ENCODE data around the gene CDKAL1.

Gene CDKAL1

GRCh38 chr6:21151530-21151929 lies 617.3 kb downstream of the CDKAL1 start:
- TF ChIP-seq POLR2AphosphoS5 (IDR thresholded peaks at IDR 0.05; ENCODE audit: low read depth), result no peak
- TF ChIP-seq REST (IDR thresholded peaks at IDR 0.05; ENCODE audit: insufficient replicate concordance, low read depth), result no peak
- TF ChIP-seq GABPA (IDR thresholded peaks at IDR 0.05; ENCODE audit: low read depth), result no peak
- no peak for TF ChIP-seq SPI1 (IDR thresholded peaks at IDR 0.05; ENCODE audit: borderline replicate concordance, low read depth)
- TF ChIP-seq, protein P1, sequence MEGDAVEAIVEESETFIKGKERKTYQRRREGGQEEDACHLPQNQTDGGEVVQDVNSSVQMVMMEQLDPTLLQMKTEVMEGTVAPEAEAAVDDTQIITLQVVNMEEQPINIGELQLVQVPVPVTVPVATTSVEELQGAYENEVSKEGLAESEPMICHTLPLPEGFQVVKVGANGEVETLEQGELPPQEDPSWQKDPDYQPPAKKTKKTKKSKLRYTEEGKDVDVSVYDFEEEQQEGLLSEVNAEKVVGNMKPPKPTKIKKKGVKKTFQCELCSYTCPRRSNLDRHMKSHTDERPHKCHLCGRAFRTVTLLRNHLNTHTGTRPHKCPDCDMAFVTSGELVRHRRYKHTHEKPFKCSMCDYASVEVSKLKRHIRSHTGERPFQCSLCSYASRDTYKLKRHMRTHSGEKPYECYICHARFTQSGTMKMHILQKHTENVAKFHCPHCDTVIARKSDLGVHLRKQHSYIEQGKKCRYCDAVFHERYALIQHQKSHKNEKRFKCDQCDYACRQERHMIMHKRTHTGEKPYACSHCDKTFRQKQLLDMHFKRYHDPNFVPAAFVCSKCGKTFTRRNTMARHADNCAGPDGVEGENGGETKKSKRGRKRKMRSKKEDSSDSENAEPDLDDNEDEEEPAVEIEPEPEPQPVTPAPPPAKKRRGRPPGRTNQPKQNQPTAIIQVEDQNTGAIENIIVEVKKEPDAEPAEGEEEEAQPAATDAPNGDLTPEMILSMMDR (IDR thresholded peaks at IDR 0.05; ENCODE audit: insufficient read depth, low read length), result no peak
- Histone ChIP-seq H3K27ac (replicated peaks) (no peak overlapping the region), H3K4me3 (replicated peaks; ENCODE audit: insufficient read depth, low read length) (no peak overlapping the region), H3K27me3 (ENCODE audit: insufficient read depth, poor library complexity, severe bottlenecking) (no peaks in the 10 kb centered on the region)
- DNase-seq (ENCODE audit: low read depth in 1 of 2, low spot score in 1 of 2), result no peak

- TF ChIP-seq POLR2AphosphoS5 (IDR thresholded peaks at IDR 0.05; ENCODE audit: low read depth) (no peak), SPI1 (IDR thresholded peaks at IDR 0.05; ENCODE audit: borderline replicate concordance, low read depth) (no peak), GABPA (IDR thresholded peaks at IDR 0.05; ENCODE audit: low read depth) (no peak)
- TF ChIP-seq, protein P1 (IDR thresholded peaks at IDR 0.05; ENCODE audit: insufficient read depth, low read length), result no peak
- DNase-seq (ENCODE audit: low read depth in 1 of 2, low spot score in 1 of 2), result no peak
- Histone ChIP-seq H3K27ac (replicated peaks) (no peak overlapping the region), H3K27me3 (ENCODE audit: insufficient read depth, poor library complexity, severe bottlenecking) (no peaks in the 10 kb centered on the region), H3K4me3 (replicated peaks; ENCODE audit: insufficient read depth, low read length) (no peak overlapping the region)
Measured at GRCh38 chr6:21157186-21157929, 623.1 kb downstream of the CDKAL1 start.

- Histone ChIP-seq H3K27me3 (ENCODE audit: insufficient read depth, poor library complexity, severe bottlenecking) (no peaks in the 10 kb centered on the region), H3K4me3 (replicated peaks; ENCODE audit: insufficient read depth, low read length) (no peak overlapping the region), H3K27ac (replicated peaks) (no peak overlapping the region)
- DNase-seq (ENCODE audit: low read depth in 1 of 2, low spot score in 1 of 2), result no peak
- TF ChIP-seq SPI1 (IDR thresholded peaks at IDR 0.05; ENCODE audit: borderline replicate concordance, low read depth) (no peak), POLR2AphosphoS5 (IDR thresholded peaks at IDR 0.05; ENCODE audit: low read depth) (no peak), REST (IDR thresholded peaks at IDR 0.05; ENCODE audit: insufficient replicate concordance, low read depth) (no peak), GABPA (IDR thresholded peaks at IDR 0.05; ENCODE audit: low read depth) (no peak)
- TF ChIP-seq, protein P1 (IDR thresholded peaks at IDR 0.05; ENCODE audit: insufficient read depth, low read length), result no peak
Measured at GRCh38 chr6:21158149-21158548, 623.9 kb downstream of the CDKAL1 start.
